Measurements from ENCODE around the gene LRPPRC.

DNA sequence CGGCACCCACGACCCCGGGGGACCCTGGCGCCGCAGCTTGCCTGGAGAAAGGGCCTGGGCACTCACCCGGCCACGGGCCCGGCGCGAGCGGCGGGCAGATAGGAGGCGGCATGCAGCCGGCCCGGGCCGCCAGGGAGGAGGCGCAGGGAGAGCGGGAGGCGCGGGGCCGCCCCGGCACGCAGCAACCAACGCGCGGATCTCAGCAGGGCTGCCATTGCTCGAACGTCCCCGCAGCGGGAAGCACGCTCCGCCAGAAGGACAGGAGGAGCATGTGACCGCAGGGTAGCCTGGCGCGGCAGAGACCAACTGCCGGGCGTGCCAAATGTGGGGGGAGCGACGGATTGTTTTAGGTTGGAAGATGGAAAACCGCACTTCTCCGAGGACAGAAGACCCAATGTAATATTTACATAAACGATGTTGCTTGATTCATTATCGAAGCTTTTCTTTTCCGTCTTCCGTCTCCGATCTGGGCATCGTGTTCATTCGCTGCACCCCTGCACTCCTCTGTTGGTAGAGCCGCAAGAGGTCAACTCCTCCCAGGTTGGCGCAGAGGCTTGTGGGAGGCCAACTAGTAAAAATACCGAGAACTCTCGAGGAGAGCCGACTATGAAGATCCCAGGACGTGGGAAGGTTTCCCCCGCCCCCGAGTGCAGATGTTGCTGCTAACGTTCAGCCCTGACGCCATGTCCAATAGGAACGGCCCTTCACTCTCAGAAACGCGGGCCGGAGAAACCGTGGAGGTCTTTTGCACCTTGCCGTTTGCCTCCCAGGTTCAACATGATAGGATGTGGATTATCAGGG, at the start of gene LRPPRC:
- TF ChIP-seq POLR2A (IDR thresholded peaks at IDR 0.05), result peak; percentile 77 to 94
- TF ChIP-seq, protein P1, sequence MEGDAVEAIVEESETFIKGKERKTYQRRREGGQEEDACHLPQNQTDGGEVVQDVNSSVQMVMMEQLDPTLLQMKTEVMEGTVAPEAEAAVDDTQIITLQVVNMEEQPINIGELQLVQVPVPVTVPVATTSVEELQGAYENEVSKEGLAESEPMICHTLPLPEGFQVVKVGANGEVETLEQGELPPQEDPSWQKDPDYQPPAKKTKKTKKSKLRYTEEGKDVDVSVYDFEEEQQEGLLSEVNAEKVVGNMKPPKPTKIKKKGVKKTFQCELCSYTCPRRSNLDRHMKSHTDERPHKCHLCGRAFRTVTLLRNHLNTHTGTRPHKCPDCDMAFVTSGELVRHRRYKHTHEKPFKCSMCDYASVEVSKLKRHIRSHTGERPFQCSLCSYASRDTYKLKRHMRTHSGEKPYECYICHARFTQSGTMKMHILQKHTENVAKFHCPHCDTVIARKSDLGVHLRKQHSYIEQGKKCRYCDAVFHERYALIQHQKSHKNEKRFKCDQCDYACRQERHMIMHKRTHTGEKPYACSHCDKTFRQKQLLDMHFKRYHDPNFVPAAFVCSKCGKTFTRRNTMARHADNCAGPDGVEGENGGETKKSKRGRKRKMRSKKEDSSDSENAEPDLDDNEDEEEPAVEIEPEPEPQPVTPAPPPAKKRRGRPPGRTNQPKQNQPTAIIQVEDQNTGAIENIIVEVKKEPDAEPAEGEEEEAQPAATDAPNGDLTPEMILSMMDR (IDR thresholded peaks at IDR 0.05 in 4 of 5, conservative IDR thresholded peaks at IDR 0.05 in 1 of 5), result peak in 1 of 5 experiments; percentile 22

Measured in gastrocnemius medialis (tissue), 4 donors.